ENCODE results near the gene CD274. TPM values are rescaled to one million over a fixed set of nuclear protein-coding genes. Genes with fewer than 3 reads are reported as not detected.

Gene CD274
- total and polyA plus RNA-seq, 2 donors (not counting 3 experiments of a cell fraction or from before 2014, with no cell fraction given): 25.4 to 26.8 TPM

DNA sequence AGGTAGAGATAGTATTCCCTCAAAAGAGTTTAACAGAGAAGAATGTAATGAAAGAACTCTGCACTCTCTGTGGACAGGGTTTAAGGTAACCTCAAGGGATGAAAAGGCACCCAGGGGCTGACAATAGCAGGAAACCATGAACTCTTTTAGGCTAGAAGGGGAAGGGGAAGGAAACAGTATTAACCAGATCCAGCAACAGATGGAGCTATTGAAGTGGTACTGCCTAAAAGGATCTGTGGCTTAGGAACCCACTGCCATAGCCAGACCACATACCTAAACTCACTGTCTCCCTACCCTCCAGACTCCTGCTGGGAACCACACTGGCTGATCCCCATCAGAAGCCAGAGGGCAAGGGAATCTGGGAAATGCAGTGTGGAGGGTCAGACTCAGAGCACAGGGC lies 48.1 kb upstream of the CD274 start:
- dilution Hi-C loops (cut with MboI; ENCODE audit: extremely low pct_ligation_motif_present, low sequenced_read_pairs) (no loop called here), intact Hi-C loops (cut with micrococcal nuclease) (no loop called here)
- no peak overlapping the region for H3K27ac ChIP-seq (ENCODE audit: insufficient read depth, low read depth, low read length)
- H3K9me1 ChIP-seq (replicated peaks; ENCODE audit: control insufficient read depth, extremely low read depth, insufficient read depth, low read length): no peaks in the 10 kb centered on the region
- CTCF ChIA-PET: interaction anchor here (0.6 to 1.0 kb wide), 2 partner anchors 9 to 216 kb away, joined by 3 to 4 read pairs; no protein-coding TSS in a partner anchor
- H3K9me3 ChIP-seq (replicated peaks; ENCODE audit: control insufficient read depth, insufficient read depth, low read length): no peaks in the 10 kb centered on the region
- POLR2A ChIA-PET: no interaction called here
- no peak overlapping the region for H2AFZ ChIP-seq (ENCODE audit: low read depth, low read length)
- FAIRE-seq (no peak), DNase-seq (ENCODE audit: low read depth, low spot score) (no peak)
- no TSS peak for BruUV-seq (replicated peaks)
- H3K27me3 ChIP-seq (ENCODE audit: control insufficient read depth in 2 of 2, insufficient read depth in 2 of 2, low read length in 2 of 2): no peaks in the 10 kb centered on the region
- H3K9ac ChIP-seq (replicated peaks; ENCODE audit: extremely low read depth, insufficient read depth, low read length): no peak overlapping the region
- H3K79me2 ChIP-seq (ENCODE audit: control insufficient read depth, insufficient read depth, low read length): no peaks in the 10 kb centered on the region
- H3K36me3 ChIP-seq (ENCODE audit: control insufficient read depth in 2 of 2, extremely low read depth in 1 of 2, insufficient read depth in 2 of 2, low read length in 2 of 2): no peaks in the 10 kb centered on the region
- TF ChIP-seq POLR2AphosphoS5 (IDR thresholded peaks at IDR 0.05; ENCODE audit: insufficient read depth, low read depth, low read length): no peak
- no peak for TF ChIP-seq POLR2A (IDR thresholded peaks at IDR 0.05; ENCODE audit: low read depth, low read length)
- TF ChIP-seq, protein P1, sequence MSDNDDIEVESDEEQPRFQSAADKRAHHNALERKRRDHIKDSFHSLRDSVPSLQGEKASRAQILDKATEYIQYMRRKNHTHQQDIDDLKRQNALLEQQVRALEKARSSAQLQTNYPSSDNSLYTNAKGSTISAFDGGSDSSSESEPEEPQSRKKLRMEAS (IDR thresholded peaks at IDR 0.05; ENCODE audit: insufficient read depth, insufficient read length): no peak
- no peak for TF ChIP-seq CTCF (IDR thresholded peaks at IDR 0.05; ENCODE audit: extremely low read depth in 1 of 2, insufficient read depth in 1 of 2, low read depth in 1 of 2, low read length in 2 of 2)
- TF ChIP-seq EZH2 (IDR thresholded peaks at IDR 0.05; ENCODE audit: borderline replicate concordance, low read depth, low read length, severe bottlenecking): no peak
- TF ChIP-seq JUN (IDR thresholded peaks at IDR 0.05; ENCODE audit: borderline replicate concordance, insufficient read depth, insufficient read length, low read depth): no peak
- no peak for TF ChIP-seq MYC (IDR thresholded peaks at IDR 0.05; ENCODE audit: low read depth, low read length)
- no peak for TF ChIP-seq FOS (IDR thresholded peaks at IDR 0.05; ENCODE audit: borderline replicate concordance, insufficient read depth, low read length)
- no peak for TF ChIP-seq GATA2 (IDR thresholded peaks at IDR 0.05; ENCODE audit: insufficient read depth, insufficient read length, low read depth, low read length)
- H4K20me1 ChIP-seq (replicated peaks; ENCODE audit: control insufficient read depth, extremely low read depth, insufficient read depth, low read length): no peaks in the 10 kb centered on the region
- H3K4me2 ChIP-seq (ENCODE audit: insufficient read depth, low read length): no peak overlapping the region
- no peak overlapping the region for H3K4me3 ChIP-seq (replicated peaks in 1 of 3; ENCODE audit: insufficient read depth in 1 of 3, low read depth in 1 of 3, low read length in 3 of 3)
- H3K4me1 ChIP-seq (ENCODE audit: control insufficient read depth, extremely low read depth, insufficient read depth, low read length): no peaks in the 10 kb centered on the region

All from endothelial cell of umbilical vein (primary cell).